Chondrocyte (in vitro differentiated cells): ENCODE results near the gene BSX. TPM values are rescaled to one million over a fixed set of nuclear protein-coding genes. Genes with fewer than 3 reads are reported as not detected.

Experiments
- DNase-seq: peaks from one replicate; pipeline ENCODE4 v3.0.0; 2021; ENCODE audit warnings: mixed read lengths, low spot score
- H3K27ac Mint-ChIP-seq: one replicate; pipeline ENCODE4 v1.8.0; 2021; ENCODE audit warnings: mild to moderate bottlenecking, moderate library complexity, mixed read lengths; ENCODE audit not compliant: unreplicated experiment
- H3K27me3 Mint-ChIP-seq: 2 replicates; pipeline ENCODE4 v1.8.0; 2021; ENCODE audit warnings: low read depth, mixed read lengths
- H3K36me3 Mint-ChIP-seq: 2 replicates; pipeline ENCODE4 v1.8.0; 2021; ENCODE audit warnings: low read depth, mixed read lengths
- H3K4me1 Mint-ChIP-seq: 2 replicates; pipeline ENCODE4 v1.8.0; 2021; ENCODE audit warnings: low read depth, mild to moderate bottlenecking, mixed read lengths
- H3K4me3 Mint-ChIP-seq: one replicate; pipeline ENCODE4 v1.8.0; 2021; ENCODE audit warnings: mild to moderate bottlenecking, moderate library complexity, mixed read lengths; ENCODE audit not compliant: unreplicated experiment
- H3K9me3 Mint-ChIP-seq: 2 replicates; pipeline ENCODE4 v1.8.0; 2021; ENCODE audit warnings: low read depth, mixed read lengths
- CTCF ChIP-seq: fragments of 200-600 bp; sonication (generic); IDR thresholded peaks from 2 replicates; pipeline ENCODE4 v1.5.0; 2021; ENCODE audit warnings: antibody characterized with exemption, mild to moderate bottlenecking, moderate library complexity
- total RNA-seq: library from RNA; stranded (reverse); gene quantifications from 3 replicates; pipeline ENCODE4 v1.2.1, GENCODE V29; 2021

Gene BSX
- total RNA-seq, 1 donor from 2014 or later, result not detected

GRCh38 chr11:122954455-122954854 is 27.2 kb downstream of the BSX start:
- no peak overlapping the region for H3K27ac Mint-ChIP-seq
- no peaks in the 10 kb centered on the region for H3K36me3 Mint-ChIP-seq
- no peak overlapping the region for H3K4me3 Mint-ChIP-seq
- DNase-seq, result no peak
- no peaks in the 10 kb centered on the region for H3K9me3 Mint-ChIP-seq
- no peak for TF ChIP-seq CTCF
- no peaks in the 10 kb centered on the region for H3K27me3 Mint-ChIP-seq
- no peaks in the 10 kb centered on the region for H3K4me1 Mint-ChIP-seq

- no peaks in the 10 kb centered on the region for H3K4me1 Mint-ChIP-seq
- no peaks in the 10 kb centered on the region for H3K27me3 Mint-ChIP-seq
- H3K9me3 Mint-ChIP-seq, result no peaks in the 10 kb centered on the region
- no peak for DNase-seq
- no peak overlapping the region for H3K4me3 Mint-ChIP-seq
- H3K27ac Mint-ChIP-seq, result no peak overlapping the region
- TF ChIP-seq CTCF, result no peak
- H3K36me3 Mint-ChIP-seq, result peaks cover 7% of the 10 kb centered on the region
These were observed 30.4 kb downstream of the BSX start for GRCh38 chr11:122951211-122951610.

GRCh38 chr11:122938557-122938956 is 43.1 kb downstream of the BSX start:
- peaks cover 3% of the 10 kb centered on the region for H3K9me3 Mint-ChIP-seq
- no peak for TF ChIP-seq CTCF

GRCh38 chr11:122937983-122938382 is 43.7 kb downstream of the BSX start:
- peaks cover 3% of the 10 kb centered on the region for H3K9me3 Mint-ChIP-seq
- TF ChIP-seq CTCF, result no peak
- no peak overlapping the region for H3K27ac Mint-ChIP-seq
- no peak overlapping the region for H3K4me3 Mint-ChIP-seq
- no peaks in the 10 kb centered on the region for H3K4me1 Mint-ChIP-seq
- no peak for DNase-seq
- no peaks in the 10 kb centered on the region for H3K27me3 Mint-ChIP-seq
- H3K36me3 Mint-ChIP-seq, result peaks cover 6% of the 10 kb centered on the region

More at GRCh38 chr11:122938557-122938956, 43.1 kb downstream of the BSX start:
- no peak overlapping the region for H3K27ac Mint-ChIP-seq
- DNase-seq, result no peak
- H3K4me3 Mint-ChIP-seq, result no peak overlapping the region
- H3K27me3 Mint-ChIP-seq, result no peaks in the 10 kb centered on the region
- peaks cover 6% of the 10 kb centered on the region for H3K36me3 Mint-ChIP-seq
- no peaks in the 10 kb centered on the region for H3K4me1 Mint-ChIP-seq

- H3K27me3 Mint-ChIP-seq, result no peaks in the 10 kb centered on the region
- H3K4me3 Mint-ChIP-seq, result no peak overlapping the region
- peaks cover 3% of the 10 kb centered on the region for H3K9me3 Mint-ChIP-seq
- DNase-seq, result no peak
- H3K36me3 Mint-ChIP-seq, result peaks cover 6% of the 10 kb centered on the region
- H3K4me1 Mint-ChIP-seq, result no peaks in the 10 kb centered on the region
- H3K27ac Mint-ChIP-seq, result no peak overlapping the region
- no peak for TF ChIP-seq CTCF
These were observed 48.2 kb downstream of the BSX start for GRCh38 chr11:122933416-122933815.
